GM19193 (cell line): Measurements from ENCODE around the gene FBXW4.
A peak's percentile ranks its signal among the peaks of the same experiment; 100 is the strongest.

Experiments
- POLR2A ChIP-seq: IDR thresholded peaks from 4 replicates; pipeline ENCODE4 v1.6.1; 2011; ENCODE audit not compliant: insufficient read depth, insufficient read length; ENCODE audit errors: extremely low read depth

The FBXW4 gene

DNA sequence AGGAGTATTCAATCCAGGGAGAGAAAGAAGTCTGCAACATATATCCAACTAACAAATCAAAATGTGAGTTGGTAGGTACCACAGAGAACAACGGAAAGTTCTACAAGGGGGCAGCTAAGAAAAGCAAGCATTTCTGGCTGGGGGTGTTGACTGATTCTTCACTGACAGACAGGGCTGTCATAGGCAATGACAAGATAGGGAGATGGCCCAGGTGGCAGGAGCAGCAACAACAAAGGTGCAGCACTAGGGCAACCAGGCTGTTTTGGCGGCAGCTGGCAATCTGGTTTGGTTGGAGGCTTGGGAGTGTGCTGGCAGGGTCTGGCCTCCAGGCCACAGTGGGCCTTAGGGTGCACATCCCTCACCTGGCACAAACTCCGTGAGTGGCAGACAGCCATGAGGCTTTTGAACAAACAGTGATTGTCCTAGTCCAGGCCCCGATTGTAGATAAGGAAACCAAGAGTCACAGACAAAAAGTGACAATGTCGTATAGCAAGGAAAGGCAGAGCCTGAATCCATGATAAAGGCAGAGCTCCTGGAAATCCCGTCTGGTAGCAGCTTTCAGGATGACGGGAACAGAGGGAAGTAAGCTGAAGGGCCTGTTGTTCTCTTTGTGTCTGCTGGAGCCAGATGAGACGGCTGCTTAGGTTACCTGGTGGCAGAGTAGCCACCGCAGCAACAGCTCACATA is 78.4 kb downstream of the FBXW4 start:
- TF ChIP-seq POLR2A, result no peak

DNA sequence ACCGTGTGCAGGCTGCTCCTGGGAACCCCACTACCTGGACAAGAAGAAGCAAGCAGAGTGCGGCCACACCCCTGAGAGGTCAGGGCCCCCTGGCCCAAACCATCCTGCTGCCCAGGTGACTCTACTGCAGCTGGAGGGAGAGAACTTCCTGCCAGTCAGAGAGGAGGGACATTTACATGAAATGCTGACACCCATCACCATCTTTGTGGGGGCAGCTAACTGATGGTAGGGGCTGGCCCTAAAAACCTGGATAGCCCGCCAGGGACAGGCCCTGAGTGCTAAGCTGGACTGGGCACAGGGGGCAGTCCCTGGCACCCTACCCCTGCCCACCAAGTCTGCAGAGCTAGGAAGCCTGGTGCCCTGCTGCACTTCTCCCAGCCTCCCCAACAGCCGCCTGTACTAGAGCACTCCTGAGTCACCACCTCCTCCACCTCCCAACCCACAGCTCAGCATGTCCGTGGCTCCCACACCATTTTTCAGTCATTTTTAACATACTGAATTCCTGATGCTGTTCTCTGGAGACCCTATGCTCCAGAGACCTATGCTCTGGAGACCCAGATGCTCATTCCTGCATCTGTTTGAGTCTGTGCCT is 79.3 kb downstream of the FBXW4 start:
- TF ChIP-seq POLR2A, result no peak

DNA sequence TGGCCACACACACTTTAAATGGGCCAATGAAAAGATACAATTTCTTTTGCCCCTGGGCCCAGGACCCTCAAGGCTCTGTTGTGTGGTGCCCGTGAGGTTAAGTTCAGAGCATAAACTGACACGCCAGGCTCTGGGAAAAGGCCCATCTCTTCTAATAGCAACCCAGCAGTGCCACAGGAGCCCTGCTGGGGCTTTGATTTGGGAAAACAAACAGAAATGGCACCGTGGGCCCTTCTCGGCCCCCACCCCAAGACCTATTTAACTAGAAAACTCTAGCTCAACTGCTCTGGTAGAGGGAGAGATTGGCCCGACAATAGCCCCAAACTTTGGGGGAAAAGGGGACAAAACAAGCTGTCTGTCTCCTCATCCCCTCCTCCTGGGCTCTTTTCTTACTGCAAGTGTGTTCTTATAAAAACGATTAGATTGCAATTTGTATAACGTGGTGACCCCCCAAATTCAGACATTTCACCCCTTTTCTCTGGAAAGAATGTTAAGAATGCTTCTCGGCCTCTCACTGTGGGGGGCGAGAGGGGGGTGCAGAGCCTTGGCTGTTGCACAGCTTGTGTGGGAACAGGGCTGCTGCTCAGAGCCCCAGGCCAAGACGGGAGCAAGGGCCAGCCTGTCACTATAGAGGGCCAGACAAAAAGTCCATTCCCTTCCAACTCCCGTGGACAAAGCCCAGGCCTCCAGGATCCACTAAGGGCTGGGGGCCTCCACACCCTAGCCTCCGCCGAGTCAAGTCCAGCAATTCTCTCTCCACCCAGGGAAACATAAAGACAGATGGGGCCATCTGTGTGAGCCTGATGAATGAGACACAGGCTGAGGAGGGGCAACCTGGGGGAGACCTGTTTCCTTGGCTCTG is 80.1 kb downstream of the FBXW4 start:
- no peak for TF ChIP-seq POLR2A

DNA sequence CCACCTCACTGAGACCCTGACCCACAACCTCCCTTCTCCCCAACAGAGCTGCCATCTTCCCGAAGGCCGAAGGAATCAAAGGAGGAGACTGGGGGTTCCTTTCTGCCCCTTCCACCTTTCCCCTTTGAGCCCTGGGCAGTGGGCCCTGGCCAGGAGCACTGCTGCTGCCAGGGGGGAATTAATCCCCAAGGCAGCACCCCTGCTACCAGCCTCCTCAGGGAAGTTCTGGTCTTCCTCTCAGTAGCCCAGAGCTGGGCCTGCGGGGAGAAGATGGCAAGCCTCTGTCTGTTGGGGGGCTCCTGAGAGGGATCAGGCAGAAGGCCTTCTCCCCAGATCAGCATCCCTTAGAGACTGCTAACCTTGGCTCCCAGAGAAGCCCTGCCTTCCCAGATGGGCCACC is 81.3 kb downstream of the FBXW4 start:
- no peak for TF ChIP-seq POLR2A

DNA sequence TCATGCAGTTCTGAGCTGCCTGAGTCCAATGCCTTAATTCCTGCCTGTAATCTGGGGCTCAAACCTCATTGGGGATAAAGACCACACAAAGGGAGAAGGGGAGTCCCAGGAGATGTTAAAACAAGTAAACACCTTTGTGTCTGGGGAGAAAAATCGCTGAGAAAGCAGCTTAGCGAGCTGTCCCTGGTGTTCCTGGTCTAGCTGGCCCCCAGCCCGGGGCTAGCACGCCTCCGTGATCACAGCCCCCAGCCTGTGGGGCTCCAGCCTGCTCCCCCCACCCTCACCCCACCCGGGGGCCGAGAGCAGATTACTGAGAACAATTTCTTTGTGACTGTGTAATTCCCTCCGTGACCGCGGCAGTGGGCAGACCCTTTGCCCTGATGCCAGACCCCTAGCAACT is 82.1 kb downstream of the FBXW4 start:
- no peak for TF ChIP-seq POLR2A

DNA sequence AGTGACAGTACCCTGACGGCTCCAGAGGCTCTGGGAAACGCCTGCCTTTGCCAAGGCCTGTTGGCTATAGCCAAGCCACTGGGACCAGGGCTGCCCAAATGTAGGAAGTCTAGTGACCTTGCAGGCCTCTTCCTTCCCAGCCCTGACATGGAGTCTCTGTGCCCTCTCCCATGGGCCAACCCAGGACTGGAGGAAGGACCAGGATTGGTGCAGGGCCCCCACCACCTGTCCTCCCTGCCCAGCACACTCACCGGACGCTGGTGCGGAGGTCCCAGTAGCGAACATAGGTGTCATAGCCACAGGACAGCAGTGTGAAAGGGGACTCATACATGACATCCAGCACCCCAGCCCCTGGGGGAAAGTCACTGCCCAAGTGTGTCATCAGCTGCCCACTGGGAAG is 82.9 kb downstream of the FBXW4 start:
- no peak for TF ChIP-seq POLR2A

DNA sequence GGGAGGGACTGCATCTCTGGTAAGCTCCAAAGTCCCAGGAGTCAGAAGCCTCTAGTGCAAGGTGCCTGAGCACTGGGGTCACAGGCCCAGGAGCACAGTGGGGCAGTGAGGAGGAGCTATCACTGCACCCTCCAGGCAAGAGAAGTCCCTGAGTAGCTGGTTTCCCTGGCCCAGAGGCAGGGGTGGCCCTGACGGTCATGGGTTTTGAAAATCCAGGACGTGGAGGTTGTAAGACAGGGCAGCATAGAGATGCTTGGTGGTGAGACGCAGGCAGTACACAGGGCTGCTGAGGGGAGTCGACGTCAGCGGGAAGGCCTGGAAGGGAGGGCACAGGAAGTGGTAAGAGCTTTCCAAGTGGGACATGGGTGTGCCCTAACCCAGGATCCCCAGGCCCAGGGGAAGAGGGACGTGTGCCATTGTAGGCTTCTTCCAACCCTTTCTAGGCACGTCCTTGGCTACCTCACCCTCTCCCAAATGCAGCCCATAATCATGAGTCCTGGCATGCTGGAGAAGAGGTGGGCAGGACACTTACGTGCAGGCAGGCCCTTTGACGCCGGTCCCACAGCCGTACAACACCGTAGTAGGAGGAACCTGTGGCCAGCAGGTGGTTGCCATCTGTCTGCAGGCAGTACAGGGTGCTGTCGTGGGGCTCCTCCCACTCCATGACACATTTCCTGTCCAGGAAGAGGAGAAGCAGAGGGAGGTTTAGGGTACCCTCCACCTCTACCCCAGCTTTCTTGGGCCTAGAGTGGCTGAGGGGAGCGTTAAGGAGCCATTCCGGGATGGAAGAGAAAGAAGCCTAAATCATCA is 83.7 kb downstream of the FBXW4 start:
- TF ChIP-seq POLR2A, result no peak

DNA sequence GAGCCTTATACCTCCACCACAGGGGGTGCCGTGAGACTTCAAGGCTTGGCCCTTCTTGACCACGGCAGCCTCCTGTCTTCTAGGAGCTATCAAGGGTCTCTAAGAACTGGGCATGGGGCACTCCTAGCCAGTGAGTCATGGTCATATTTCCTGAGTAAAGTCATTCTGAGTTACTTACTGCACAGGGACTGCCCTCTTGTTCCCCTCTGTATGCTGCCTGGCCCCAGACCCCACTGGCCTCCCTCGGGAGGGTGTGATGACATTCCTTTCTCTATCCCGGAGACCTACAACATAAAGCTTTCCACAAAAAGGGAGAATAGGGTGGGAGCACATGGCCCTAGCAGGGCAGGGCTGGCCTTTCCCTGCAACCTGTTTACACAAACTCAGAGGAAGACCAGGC is 85.5 kb downstream of the FBXW4 start:
- no peak for TF ChIP-seq POLR2A

DNA sequence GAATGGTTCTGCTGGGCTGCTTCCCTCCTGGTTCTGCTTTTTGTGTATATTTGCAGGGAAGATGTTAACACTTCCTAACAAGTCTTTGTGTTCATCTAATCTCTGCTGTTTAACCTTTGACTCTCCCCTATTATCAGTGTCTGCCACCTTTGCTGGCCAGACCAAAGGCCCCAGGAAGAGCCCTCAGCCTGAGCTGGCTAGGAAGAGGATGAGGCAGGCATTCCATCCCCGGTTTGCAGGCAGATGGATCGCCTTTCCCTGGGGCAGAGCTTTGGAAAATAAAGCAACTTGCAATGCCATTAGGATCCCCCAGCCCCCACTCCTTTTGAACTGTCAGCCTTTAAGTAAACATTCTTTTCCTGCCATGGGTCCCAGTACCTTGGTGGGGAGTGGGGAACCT is 87.8 kb downstream of the FBXW4 start:
- no peak for TF ChIP-seq POLR2A

DNA sequence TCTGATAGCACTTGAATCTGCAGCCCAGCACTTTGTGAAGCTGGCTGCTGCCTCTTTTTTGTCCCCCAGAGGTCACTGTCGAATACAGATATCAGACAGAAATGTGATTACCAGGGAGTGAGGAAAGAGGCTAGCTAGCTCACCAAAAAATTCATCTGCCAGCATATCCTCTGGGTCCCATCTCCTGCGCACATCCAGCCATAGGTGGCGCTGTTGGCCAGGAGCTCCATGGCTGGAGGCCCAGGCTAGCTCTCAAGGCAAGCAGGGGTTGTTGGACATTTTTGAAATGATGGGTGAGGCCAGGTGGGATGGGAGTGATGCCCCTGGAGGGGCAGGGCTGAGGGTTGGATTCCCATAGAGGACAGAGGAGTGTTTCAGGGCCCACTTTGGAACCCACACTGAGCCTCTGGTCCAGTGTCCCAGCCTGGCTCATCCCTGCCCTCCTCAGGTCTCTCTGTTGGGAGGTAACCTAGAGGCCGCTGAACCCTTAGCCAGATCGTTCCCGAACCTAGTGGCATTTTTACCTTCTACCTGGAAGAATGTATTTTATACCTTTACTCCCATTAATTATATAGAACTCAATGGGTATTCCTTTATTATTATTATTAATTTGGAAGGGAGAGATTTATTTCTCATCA is 92.1 kb downstream of the FBXW4 start:
- peak; percentile 33 for TF ChIP-seq POLR2A

DNA sequence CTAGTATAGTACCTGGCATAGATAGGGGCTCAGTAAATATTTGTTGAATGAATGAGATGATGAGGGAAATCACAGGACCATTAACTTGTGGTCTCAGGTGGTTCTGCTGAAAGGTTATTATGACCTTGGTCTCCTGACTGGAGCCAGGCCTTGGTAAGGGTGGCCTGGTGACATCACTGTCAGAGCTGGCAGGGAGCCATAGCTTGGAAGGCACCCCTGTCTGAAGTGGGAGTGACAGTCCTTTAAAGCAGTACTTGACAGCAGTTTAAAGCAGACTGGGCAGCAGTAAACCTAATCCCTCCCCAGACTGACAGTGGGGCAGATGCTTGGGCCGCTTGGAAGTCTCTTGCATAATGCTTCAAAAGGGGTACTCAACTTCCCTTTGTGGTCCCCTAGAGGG is 93.4 kb downstream of the FBXW4 start:
- TF ChIP-seq POLR2A, result no peak

DNA sequence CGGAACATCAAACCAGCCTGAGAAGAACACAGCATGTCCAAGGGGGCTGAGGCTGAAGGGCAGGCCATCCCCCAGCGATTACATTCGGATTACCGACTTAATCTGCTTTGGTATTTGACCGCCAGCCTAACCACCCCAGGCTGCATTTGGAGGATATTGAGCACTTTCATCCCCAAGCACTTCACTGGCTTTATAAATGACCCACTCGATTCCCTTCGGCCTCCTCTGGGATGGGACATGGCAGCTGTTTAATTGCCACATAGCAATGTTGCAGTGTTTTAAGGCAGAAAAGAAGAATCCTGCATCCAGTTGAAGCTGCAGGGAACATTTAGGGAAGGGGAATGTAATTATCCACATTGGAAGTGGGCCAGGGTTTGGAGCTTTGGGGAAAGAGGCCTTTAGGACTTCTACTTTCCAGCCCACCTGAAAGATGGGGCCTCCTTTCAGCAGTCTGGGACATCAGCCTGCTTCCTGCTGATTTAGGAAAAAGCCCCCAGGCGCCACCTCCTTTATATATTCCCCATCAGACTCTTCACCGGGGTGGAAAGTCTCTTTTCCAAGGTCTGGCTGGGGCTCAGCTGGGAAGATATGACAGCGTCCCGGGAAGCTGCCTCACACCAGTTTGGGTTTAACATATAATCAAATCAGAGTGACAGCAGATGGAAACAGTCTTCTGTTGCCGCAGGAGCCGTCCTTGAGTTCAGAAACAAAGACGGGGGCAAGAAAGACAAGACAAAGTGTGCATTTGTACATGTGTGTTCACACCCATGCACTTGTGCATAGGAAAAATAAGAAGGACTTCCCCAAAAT is 97.7 kb downstream of the FBXW4 start:
- no peak for TF ChIP-seq POLR2A

DNA sequence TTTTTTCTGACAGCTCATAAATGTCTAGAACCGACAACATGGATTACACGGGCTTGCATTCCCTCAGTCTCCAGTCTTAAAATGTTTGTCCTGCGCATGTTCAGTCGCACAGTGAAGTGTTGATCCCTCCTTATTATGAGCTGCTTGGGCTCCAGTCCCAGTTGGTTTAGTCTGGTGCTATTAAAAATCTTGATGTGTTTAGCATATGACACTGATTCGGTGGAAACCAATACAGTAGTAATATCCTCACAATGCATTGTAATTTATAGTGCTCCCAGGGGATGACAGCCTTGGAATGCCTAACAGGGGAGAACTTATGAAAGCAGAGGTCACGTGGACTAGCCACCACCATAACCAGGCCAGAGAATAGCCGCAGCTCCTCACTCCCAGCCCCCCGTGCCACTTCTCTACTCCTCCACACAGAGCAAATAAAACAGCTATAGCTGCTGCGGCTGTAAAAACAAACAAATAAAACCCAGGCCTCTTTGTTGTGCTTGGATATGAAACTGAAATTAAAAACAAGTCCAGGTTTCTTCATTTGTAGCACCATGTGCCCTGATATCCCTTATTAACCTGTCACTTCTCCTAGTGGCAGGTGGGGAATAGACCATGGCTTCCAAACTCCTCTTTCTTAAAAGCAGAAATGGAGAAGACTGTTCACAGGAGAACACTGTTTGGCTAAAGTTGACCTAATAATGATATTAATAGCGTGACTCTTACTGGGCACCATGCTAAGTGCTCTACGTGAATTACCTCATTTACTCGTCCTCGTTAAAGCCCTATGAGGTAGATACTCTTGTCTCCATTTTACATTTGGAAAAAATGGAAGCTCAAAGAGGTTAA is 99.2 kb downstream of the FBXW4 start:
- TF ChIP-seq POLR2A, result no peak

DNA sequence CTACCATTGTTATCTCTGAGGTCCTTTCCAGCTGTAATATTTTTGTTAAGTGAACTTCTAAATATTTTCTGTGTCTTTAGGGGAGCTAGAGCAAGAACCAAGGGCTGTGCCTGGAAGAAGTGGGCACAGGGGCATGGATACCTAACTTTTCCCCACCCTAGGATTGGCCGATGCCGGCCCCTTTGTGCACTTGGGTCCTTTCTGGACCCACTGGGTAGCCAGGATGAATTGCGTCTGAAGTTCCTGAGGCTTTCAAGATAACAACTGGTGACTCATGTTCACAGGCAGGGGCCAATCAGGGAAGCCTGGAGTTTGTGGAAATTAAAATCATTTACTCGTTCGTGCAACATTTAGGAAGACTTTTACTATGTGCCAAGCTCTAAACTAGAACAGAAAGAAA is 106.1 kb downstream of the FBXW4 start:
- no peak for TF ChIP-seq POLR2A
